Measurements from ENCODE around the gene CTNND2. TPM values are rescaled to one million over a fixed set of nuclear protein-coding genes. Genes with fewer than 3 reads are reported as not detected.

The CTNND2 gene
- total RNA-seq, 4 donors from 2014 or later, result 0.18 to 14.9 (median 0.47) TPM; not detected in 1

- no peak overlapping the region for H3K4me3 ChIP-seq
- H3K27me3 ChIP-seq, result no peaks in the 10 kb centered on the region
- no peaks in the 10 kb centered on the region for H3K4me1 ChIP-seq
- no peaks in the 10 kb centered on the region for H3K9me3 ChIP-seq
- H3K27ac ChIP-seq, result no peak overlapping the region
- no peaks in the 10 kb centered on the region for H3K36me3 ChIP-seq
- TF ChIP-seq POLR2A (IDR thresholded peaks at IDR 0.05), result no peak
- TF ChIP-seq, protein P1, sequence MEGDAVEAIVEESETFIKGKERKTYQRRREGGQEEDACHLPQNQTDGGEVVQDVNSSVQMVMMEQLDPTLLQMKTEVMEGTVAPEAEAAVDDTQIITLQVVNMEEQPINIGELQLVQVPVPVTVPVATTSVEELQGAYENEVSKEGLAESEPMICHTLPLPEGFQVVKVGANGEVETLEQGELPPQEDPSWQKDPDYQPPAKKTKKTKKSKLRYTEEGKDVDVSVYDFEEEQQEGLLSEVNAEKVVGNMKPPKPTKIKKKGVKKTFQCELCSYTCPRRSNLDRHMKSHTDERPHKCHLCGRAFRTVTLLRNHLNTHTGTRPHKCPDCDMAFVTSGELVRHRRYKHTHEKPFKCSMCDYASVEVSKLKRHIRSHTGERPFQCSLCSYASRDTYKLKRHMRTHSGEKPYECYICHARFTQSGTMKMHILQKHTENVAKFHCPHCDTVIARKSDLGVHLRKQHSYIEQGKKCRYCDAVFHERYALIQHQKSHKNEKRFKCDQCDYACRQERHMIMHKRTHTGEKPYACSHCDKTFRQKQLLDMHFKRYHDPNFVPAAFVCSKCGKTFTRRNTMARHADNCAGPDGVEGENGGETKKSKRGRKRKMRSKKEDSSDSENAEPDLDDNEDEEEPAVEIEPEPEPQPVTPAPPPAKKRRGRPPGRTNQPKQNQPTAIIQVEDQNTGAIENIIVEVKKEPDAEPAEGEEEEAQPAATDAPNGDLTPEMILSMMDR (IDR thresholded peaks at IDR 0.05), result no peak
- no peak for DNase-seq
These were observed 626.9 kb downstream of the CTNND2 start for GRCh38 chr5:11277323-11277722.

- Histone ChIP-seq H3K9me3 (no peaks in the 10 kb centered on the region), H3K27ac (no peak overlapping the region), H3K4me3 (no peak overlapping the region), H3K36me3 (no peaks in the 10 kb centered on the region), H3K4me1 (no peaks in the 10 kb centered on the region), H3K27me3 (no peaks in the 10 kb centered on the region)
- TF ChIP-seq, protein P1 (IDR thresholded peaks at IDR 0.05), result no peak
- no peak for TF ChIP-seq POLR2A (IDR thresholded peaks at IDR 0.05)
- DNase-seq, result no peak
These were observed 630.9 kb downstream of the CTNND2 start for GRCh38 chr5:11273180-11273903.

- Histone ChIP-seq H3K27ac (no peak overlapping the region), H3K27me3 (no peaks in the 10 kb centered on the region), H3K9me3 (no peaks in the 10 kb centered on the region), H3K4me1 (no peaks in the 10 kb centered on the region), H3K36me3 (no peaks in the 10 kb centered on the region), H3K4me3 (no peak overlapping the region)
- TF ChIP-seq, protein P1 (IDR thresholded peaks at IDR 0.05), result no peak
- no peak for TF ChIP-seq POLR2A (IDR thresholded peaks at IDR 0.05)
- DNase-seq, result no peak
These were observed 634.7 kb downstream of the CTNND2 start for GRCh38 chr5:11269515-11269914.

DNA sequence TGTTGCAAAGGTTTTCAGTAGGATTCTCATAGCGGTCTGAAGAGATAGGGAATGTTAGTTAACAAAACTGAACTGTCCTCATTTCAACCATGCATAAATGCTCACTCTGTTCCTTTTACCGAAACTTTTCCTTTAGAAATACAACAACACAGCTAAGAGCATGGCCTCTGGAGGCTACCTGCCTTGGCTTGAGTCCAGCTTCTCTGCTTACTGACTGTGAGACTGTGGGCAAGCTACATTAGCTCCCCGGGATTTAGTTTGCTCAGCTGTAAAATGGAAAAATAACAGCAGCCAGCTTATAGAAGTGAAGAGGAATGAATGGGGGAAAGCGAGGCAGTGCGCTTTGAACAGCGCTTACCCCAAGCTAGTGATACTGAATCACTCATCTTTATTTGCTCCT is 635.4 kb downstream of the CTNND2 start:
- no peaks in the 10 kb centered on the region for H3K4me1 ChIP-seq
- DNase-seq, result no peak
- H3K36me3 ChIP-seq, result no peaks in the 10 kb centered on the region
- no peak for TF ChIP-seq POLR2A (IDR thresholded peaks at IDR 0.05)
- TF ChIP-seq, protein P1 (IDR thresholded peaks at IDR 0.05), result no peak
- H3K9me3 ChIP-seq, result no peaks in the 10 kb centered on the region
- H3K27ac ChIP-seq, result no peak overlapping the region
- H3K4me3 ChIP-seq, result no peak overlapping the region
- no peaks in the 10 kb centered on the region for H3K27me3 ChIP-seq

DNA sequence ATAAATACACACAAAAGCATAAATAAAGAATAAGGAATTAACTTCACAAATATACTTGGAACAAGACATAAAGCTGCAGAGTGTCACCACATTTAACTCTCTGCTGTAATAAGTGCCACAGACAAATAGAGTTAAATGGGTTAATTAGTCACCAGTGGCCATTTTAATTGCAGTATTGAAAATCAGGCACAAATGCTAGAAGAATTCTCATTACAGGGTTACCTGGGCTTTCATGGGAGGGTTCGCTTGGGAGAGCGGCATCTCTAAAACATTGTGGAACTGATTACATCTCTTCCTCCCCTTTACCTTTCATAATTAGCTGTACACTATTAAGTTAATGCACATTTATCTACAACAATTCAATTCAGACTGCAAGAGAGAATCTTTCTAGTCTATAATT is 637.9 kb downstream of the CTNND2 start:
- Histone ChIP-seq H3K27me3 (no peaks in the 10 kb centered on the region), H3K36me3 (no peaks in the 10 kb centered on the region), H3K27ac (no peak overlapping the region), H3K9me3 (no peaks in the 10 kb centered on the region), H3K4me3 (no peak overlapping the region), H3K4me1 (no peaks in the 10 kb centered on the region)
- DNase-seq, result no peak
- no peak for TF ChIP-seq POLR2A (IDR thresholded peaks at IDR 0.05)
- TF ChIP-seq, protein P1 (IDR thresholded peaks at IDR 0.05), result no peak

Measured in Peyer's patch (tissue), 4 donors.